ENCODE data around the gene SPATC1L.

SPATC1L gene

GRCh38 chr21:46124083-46124925 lies 60.0 kb downstream of the SPATC1L start:
- H3K27ac ChIP-seq: no peak overlapping the region
- no peak for TF ChIP-seq CTCF (conservative IDR thresholded peaks at IDR 0.05)

- no peak overlapping the region for H3K27ac ChIP-seq
Observed at GRCh38 chr21:46122758-46123683, 61.2 kb downstream of the SPATC1L start.

GRCh38 chr21:46122237-46122671 lies 62.0 kb downstream of the SPATC1L start:
- TF ChIP-seq CTCF (conservative IDR thresholded peaks at IDR 0.05): no peak
- H3K27ac ChIP-seq: no peak overlapping the region

More at GRCh38 chr21:46122758-46123683, 61.2 kb downstream of the SPATC1L start:
- TF ChIP-seq CTCF (conservative IDR thresholded peaks at IDR 0.05): no peak

- H3K27ac ChIP-seq: no peak overlapping the region
- TF ChIP-seq CTCF (conservative IDR thresholded peaks at IDR 0.05): no peak
Observed at GRCh38 chr21:46121286-46122221, 62.7 kb downstream of the SPATC1L start.

- TF ChIP-seq CTCF (conservative IDR thresholded peaks at IDR 0.05): no peak
- no peak overlapping the region for H3K27ac ChIP-seq
Observed at GRCh38 chr21:46120301-46121285, 63.7 kb downstream of the SPATC1L start.

GRCh38 chr21:46119637-46120271 lies 64.5 kb downstream of the SPATC1L start:
- no peak for TF ChIP-seq CTCF (conservative IDR thresholded peaks at IDR 0.05)
- H3K27ac ChIP-seq: no peak overlapping the region
